GM18909 (cell line): ENCODE measurements around the gene ASAP3.

Experiments
- ATAC-seq: cut with Tn5 transposase; IDR thresholded peaks from one replicate; pipeline ENCODE4 v1.9.1; 2021; ENCODE audit warnings: mild to moderate bottlenecking; ENCODE audit not compliant: unreplicated experiment, poor library complexity

The ASAP3 gene

GRCh38 chr1:23403038-23403336, 81.0 kb downstream of the ASAP3 start:
- ATAC-seq, result no peak

DNA sequence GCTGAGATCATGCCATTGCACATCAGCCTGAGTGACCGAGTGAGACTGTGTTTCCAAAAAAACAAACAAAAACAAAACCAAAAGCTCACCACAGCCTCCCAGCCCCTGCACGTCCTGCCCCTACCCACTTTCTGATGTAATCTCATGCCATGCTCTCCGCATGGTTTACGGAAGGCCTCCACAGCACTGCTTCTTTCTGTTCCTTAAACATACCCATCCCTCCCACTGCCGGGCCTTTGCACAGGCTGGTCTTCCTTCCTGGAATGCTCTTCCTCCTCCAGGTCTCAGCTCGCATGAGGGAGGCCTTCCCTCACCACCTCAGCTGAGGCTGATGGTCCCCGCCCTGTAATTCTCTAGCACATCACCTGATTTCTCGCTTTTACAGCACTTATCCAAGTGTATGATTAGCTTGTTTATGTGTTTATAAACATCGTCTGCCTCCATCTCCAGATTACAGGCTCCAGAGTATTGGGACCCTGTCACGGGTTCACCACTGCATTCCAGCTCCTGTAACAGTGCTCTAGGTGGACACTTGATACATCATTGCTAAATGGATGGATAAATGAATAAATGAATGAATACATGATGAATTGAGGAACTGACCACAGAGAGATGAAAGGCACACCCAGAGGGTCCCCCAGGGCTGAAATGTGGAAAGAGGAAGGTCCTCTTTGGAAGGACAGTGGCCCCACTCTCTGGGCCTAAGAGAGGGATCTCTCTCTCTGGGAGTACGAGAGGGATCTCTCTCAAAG, 81.5 kb downstream of the ASAP3 start:
- ATAC-seq, result no peak

DNA sequence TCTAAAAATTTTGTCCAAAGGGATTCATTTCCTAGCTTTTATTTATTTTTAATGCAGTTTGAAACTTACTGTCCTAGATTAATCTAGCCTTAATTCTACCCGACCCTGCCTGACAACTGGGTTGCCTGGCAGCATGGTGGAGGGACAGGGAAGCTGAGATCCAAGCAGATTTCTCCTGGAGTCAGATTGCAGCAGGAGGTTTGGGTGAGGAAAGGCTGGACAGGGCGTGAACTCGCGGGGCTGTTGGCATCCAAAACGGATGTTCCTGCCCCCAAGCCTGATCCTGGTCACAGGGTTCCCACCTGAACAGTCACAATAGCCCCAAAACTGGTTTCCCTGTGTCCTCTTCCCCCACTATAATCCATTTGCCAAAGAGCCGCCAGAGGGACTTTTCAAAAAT, 82.7 kb downstream of the ASAP3 start:
- ATAC-seq, result no peak

DNA sequence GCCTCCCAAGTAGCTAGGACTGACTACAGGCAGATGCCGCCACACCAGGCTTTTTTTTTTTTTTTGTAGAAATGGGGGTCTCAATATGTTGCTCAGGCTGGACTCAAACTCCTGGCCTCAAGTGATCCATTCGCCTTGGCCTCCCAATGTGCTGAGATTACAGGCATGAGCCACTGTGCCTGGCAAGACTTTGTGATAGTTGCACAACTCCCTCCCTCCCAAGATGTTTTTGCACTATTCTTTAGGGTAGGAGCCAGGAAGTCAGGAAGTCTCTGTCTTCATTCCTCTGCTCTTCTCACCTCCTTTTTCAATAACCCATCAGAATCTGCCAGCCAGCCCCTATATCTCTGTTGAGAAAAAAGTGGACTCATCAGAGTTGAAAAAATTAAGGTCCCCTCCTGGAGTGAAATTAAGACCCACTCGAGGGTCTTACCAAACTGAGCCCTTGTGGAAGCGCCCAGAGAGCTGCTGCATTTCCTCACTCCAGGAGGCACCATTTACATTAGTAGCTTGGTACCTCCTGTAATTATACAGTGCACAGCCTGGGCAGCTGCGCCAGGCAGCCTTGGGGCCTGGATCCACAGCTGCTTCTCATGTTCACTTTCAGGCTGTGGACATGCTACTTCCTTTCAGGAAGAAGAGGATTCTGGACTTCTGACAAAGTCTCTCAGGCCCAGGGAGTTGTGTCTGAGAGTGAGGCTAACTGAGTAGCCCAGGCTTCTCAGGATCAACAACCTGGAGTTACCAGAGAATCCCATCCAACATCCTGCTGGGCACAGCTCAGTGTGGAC, 83.5 kb downstream of the ASAP3 start:
- ATAC-seq, result no peak

DNA sequence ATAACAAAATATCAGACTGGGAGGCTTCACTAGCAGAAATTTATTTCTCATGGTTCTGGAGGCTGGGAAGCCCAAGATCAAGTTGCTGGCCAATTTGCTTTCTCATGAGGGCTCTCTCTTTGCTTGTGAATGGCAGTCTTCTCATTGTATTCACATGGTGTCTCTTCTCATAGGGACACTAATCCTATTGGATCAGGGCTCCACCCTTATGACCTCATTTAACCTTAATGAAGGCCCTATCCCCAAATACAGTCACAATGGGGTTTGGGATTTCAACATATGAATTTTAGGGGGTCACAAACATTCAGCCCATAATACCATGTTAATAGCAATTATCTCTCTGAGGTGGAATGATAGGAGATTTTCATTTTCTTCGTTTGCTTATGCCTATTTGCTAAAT, 84.8 kb downstream of the ASAP3 start:
- no peak for ATAC-seq

DNA sequence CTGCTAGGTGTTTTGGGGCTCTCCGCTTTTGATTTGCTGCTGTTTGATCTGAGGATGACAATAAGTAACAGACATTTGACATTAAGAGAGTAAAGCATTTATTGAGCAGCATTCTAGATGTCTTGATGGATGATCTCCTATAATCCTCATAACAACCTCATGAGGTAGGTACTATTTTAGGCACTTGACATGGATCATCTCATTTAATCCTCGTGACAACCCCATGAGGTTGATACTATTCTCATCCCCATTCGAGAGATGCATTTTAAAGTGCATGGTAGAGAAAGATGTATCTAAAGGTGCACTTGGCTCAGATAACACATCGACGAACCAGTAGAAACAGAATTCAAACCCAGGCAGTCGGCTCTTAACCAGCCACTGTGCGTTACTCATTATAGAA, 86.1 kb downstream of the ASAP3 start:
- no peak for ATAC-seq

DNA sequence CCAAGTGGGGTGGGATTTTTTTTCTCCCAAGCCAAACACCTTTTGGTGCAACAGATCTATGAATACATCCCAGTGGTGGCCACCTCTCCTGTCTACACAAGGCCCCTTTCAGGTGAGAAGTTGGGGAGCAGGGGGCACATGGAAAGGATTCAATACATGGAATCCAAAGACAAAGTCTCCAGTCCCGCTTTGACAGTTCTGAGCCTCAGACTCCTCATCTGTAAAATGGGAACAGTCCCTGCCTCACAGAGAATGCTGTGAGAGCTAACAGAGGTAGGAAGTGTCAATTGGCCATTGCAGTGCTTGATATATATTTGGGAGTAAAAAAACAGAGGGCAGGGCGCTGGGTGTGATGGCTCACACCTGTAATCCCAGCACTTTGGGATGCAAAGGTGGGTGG, 87.6 kb downstream of the ASAP3 start:
- no peak for ATAC-seq

DNA sequence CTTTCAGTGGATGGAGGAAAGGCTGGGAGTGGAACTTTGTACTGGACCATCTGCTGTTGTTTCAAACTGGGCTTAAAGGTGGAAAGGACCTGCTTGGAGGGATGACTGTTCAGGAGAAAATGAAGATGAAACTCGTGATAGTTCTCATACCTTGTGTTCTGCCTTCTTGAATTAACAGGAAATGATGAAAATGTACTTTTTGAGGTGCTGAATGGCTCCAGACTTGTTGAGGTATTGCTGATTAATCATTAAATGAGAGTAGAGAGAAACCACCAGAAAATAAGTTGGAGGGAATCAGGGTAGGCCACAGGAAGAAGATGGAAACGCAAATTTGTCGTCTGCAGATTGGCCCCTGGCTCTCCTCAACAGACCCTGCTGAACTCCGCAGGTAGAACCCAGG, 88.1 kb downstream of the ASAP3 start:
- no peak for ATAC-seq

GRCh38 chr1:23395154-23395724, 88.7 kb downstream of the ASAP3 start:
- no peak for ATAC-seq

DNA sequence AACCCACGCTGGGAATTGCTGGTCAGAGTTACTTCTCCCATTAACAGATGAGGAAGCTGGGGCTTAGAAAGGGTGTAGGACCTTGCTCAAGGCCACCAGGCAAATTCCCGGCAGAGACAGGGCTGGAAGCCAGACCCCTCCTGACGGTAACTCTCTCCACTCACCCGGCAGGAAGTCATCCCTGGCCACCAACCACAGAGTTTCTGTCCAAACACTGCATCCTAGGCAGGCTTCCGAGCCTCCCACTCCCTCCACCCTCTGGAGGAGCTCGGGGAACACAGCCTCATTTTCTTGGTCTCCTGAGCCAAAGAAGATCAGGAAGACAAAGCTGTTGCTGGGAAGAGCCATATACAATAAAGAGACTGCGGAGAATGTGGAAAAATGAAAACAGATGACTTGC, 89.3 kb downstream of the ASAP3 start:
- no peak for ATAC-seq

DNA sequence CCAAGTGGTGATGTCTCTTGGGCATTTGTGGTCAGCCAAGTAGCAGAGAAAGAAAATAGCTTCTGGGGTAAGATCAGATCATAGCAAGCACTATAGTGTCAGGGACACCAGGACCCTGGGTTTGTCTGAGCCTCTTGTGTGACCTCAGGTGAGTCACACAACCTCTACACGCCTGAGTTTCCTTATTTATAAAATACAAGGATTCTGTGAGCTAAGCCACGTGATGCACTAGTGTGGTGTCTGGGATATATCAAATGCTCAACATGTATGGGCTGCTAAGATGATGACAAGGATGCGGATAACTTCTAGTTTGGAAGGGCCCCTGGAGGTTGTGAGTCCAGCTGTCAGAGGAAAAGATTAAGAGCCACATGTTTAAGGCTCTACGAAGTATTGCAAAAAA, 89.8 kb downstream of the ASAP3 start:
- ATAC-seq, result no peak

GRCh38 chr1:23393706-23394105, 90.3 kb downstream of the ASAP3 start:
- ATAC-seq, result no peak

DNA sequence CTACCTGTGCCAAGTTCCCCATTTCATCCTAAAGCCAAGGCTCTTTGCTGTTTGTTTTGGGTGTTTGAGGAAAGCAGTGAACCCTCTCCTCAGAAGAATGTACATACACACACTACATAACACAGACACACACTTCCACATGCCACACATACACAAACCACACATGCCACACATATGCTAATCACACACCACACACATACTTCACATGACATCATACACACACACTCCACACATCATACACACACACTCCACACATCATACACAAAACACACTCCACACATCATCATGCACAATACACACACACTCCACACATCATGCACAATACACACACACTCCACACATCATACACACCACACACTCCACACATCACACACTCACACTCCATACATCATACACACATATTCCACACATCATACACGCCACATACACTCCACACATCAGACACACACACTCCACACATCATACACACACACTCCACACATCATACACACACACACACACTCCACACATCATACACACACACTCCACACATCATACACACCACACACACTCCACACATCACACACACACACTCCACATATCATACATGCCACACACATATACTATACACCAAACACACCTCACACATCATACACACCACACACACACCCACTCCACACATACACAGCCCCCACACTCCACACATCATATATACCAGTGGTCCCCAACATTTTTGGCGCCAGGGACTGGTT, 91.7 kb downstream of the ASAP3 start:
- no peak for ATAC-seq

DNA sequence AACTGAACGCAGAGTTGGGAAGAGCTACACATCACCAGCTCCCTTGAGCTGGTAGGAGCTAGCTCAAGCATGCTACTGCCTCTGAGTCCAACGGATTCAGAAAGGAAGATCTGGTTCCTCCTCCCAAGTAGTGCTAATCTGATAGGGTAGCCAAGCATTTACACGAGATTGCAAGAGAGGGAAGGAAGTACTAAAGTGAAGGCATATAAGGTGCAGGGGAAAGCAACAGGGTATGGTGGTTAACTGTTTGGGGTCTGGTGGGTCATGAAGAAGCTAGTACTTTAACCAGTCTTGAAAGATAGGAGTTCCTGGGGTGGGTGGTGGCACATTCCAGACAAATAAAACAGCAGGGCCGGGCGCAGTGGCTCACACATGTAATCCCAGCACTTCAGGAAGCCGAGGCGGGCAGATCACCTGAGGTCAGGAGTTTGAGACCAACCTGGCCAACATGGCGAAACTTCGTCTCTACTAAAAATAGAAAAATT, 94.1 kb downstream of the ASAP3 start:
- no peak for ATAC-seq

GRCh38 chr1:23387494-23387893, 96.5 kb downstream of the ASAP3 start:
- ATAC-seq, result no peak

GRCh38 chr1:23385119-23385621, 98.8 kb downstream of the ASAP3 start:
- no peak for ATAC-seq

- ATAC-seq, result no peak
Measured at GRCh38 chr1:23384312-23385058, 99.5 kb downstream of the ASAP3 start.

DNA sequence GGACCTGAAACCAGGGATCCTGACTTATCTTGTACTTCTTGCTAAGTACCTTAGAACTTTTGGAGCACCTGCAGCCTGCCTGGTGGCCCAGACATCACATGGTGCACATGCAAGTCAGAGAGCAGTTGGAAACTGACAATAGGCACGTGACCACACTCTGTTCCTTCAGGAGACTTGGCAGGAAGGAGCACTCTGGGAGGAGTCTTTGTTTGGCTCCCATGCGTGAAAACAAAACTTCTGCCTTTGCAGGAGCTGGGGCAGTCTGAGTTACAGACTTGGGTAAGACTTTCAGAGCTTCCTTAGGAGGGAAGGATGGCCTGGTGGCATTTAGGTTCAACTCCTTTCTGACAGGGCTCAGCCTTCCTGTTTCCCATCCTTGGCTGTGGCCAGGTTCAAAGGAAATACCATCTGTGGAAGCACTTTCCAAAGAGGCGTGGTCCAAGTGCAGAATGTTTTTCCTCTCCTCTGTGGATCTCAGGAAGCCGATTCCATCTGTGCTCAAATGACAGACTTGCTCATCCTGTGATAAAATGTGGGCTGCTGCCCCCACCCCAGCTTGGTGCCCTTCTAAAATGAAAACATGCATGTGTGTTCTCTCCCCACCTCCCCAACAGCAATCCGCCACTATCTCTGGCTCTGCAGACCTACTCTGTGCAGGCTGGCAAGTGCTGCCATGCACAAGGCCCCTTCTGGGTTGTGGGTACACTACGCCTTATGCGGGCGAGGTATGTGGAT, 100.2 kb downstream of the ASAP3 start:
- ATAC-seq, result no peak

DNA sequence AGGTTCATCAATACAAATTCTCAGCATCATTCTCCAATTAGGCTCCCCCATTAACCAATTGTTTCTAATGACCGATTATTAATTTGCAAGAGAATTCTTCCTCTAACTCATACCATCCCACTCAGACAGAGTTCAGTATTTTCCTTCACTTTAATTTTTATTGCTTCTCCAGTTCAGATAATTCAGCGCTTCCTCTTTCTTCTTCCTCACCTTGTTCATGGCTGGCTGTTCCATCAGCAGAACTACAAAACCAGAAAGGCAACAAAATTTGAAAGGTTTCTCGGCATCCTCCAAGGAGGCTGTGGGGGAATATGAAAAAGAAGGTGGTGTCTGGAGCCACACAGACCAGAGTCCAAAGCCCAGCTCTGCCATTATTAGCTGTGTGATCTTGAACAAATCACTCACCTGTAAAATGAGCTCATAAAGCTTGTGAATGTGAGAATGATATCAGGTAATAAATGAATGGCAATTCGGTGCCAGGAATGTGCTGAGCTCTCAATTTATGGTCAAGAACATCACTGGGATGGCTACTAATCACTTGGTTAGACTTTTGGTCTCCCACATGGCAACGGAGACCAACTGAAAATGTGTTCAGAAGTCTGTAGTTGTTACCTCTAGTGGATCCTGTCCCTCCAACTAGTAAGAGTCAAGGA, 102.6 kb downstream of the ASAP3 start:
- no peak for ATAC-seq
